ENCODE data around the gene PADI1. TPM values are rescaled to one million over a fixed set of nuclear protein-coding genes. Genes with fewer than 3 reads are reported as not detected.

PADI1 gene
- total and polyA plus RNA-seq, 8 donors: 0.37 to 98.2 TPM; not detected in 6

GRCh38 chr1:17209430-17209829, 4.5 kb downstream of the PADI1 start:
- Histone ChIP-seq H3K27me3 (peaks cover 0 to 45% (median 12%) of the 10 kb centered on the region in 3 donors), H3K9me3 (no peaks in the 10 kb centered on the region), H3K36me3 (no peaks in the 10 kb centered on the region), H3K27ac (no peak overlapping the region), H3K4me3 (no peak overlapping the region), H3K4me1 (peaks cover 5 to 21% (median 13%) of the 10 kb centered on the region in 4 donors)
- DNase-seq: no peak
- WGBS, 5 donors: 68 to 84% (median 78%) methylated on average over 5 of the region's 5 CpGs
- no peak for TF ChIP-seq POLR2AphosphoS5 (IDR thresholded peaks at IDR 0.05)
- no peak for TF ChIP-seq EP300 (IDR thresholded peaks at IDR 0.05)
- TF ChIP-seq POLR2A (IDR thresholded peaks at IDR 0.05): no peak
- TF ChIP-seq CTCF (IDR thresholded peaks at IDR 0.05): no peak
- intact Hi-C loops (cut with DNase I; ENCODE audit: low total_unique reads): no loop called here

GRCh38 chr1:17210176-17210575, 5.2 kb downstream of the PADI1 start:
- intact Hi-C loops (cut with DNase I; ENCODE audit: low total_unique reads): no loop called here
- Histone ChIP-seq H3K36me3 (no peaks in the 10 kb centered on the region), H3K9me3 (no peaks in the 10 kb centered on the region), H3K27me3 (peaks cover 0 to 47% (median 17%) of the 10 kb centered on the region in 3 donors), H3K27ac (no peak overlapping the region), H3K4me1 (peaks cover 5 to 21% (median 13%) of the 10 kb centered on the region in 4 donors), H3K4me3 (no peak overlapping the region)
- TF ChIP-seq EP300 (IDR thresholded peaks at IDR 0.05): no peak
- no peak for TF ChIP-seq POLR2AphosphoS5 (IDR thresholded peaks at IDR 0.05)
- TF ChIP-seq CTCF (IDR thresholded peaks at IDR 0.05): no peak
- no peak for TF ChIP-seq POLR2A (IDR thresholded peaks at IDR 0.05)
- DNase-seq: no peak
- WGBS, 5 donors: 90 to 97% (median 95%) methylated on average over 8 of the region's 8 CpGs

- H3K4me3 ChIP-seq: no peak overlapping the region
- H3K9me3 ChIP-seq: no peaks in the 10 kb centered on the region
- H3K36me3 ChIP-seq: no peaks in the 10 kb centered on the region
- H3K27ac ChIP-seq: no peak overlapping the region
- TF ChIP-seq POLR2AphosphoS5 (IDR thresholded peaks at IDR 0.05) (no peak), POLR2A (IDR thresholded peaks at IDR 0.05) (no peak), EP300 (IDR thresholded peaks at IDR 0.05) (no peak), CTCF (IDR thresholded peaks at IDR 0.05) (no peak)
- peaks cover 0 to 51% (median 21%) of the 10 kb centered on the region in 3 donors for H3K27me3 ChIP-seq
- DNase-seq: no peak
- intact Hi-C loops (cut with DNase I; ENCODE audit: low total_unique reads): no loop called here
- WGBS, 5 donors: 89 to 93% (median 90%) methylated on average over 5 of the region's 5 CpGs
- H3K4me1 ChIP-seq: peaks cover 5 to 21% (median 13%) of the 10 kb centered on the region in 4 donors
Measured at GRCh38 chr1:17211377-17211776, 6.4 kb downstream of the PADI1 start.

- Histone ChIP-seq H3K27ac (no peak overlapping the region), H3K9me3 (no peaks in the 10 kb centered on the region), H3K36me3 (no peaks in the 10 kb centered on the region), H3K4me3 (no peak overlapping the region), H3K4me1 (peaks cover 5 to 21% (median 13%) of the 10 kb centered on the region in 4 donors), H3K27me3 (peaks cover 0 to 57% (median 23%) of the 10 kb centered on the region in 3 donors)
- WGBS, 5 donors: 34 to 62% (median 37%) methylated on average over 5 to 10 of the region's 10 CpGs
- TF ChIP-seq POLR2AphosphoS5 (IDR thresholded peaks at IDR 0.05) (no peak), POLR2A (IDR thresholded peaks at IDR 0.05) (no peak), CTCF (IDR thresholded peaks at IDR 0.05) (no peak), EP300 (IDR thresholded peaks at IDR 0.05) (no peak)
- DNase-seq: peak in 1 of 2 donors; percentile 61
- intact Hi-C loops (cut with DNase I; ENCODE audit: low total_unique reads): no loop called here
Measured at GRCh38 chr1:17212009-17212408, 7.1 kb downstream of the PADI1 start.
